Spleen (tissue), 11 donors: ENCODE measurements around the gene SLC22A7. TPM values are rescaled to one million over a fixed set of nuclear protein-coding genes. Genes with fewer than 3 reads are reported as not detected.

Experiments
- DNase-seq: peaks from one replicate; pipeline ENCODE4 v3.0.0-alpha.2; 2020
- H3K27ac ChIP-seq, 8 donors: fragments of 200-600 bp; sonication (generic) in 7 of 8; 1 replicate in 4 of 8; 2 replicates in 4 of 8; pipeline versions ENCODE4 v1.5.0 to v1.8.0; 2016 to 2021; ENCODE audit warnings: inconsistent platforms in 4 of 8, mild to moderate bottlenecking in 4 of 8, moderate library complexity in 1 of 8
- H3K27me3 ChIP-seq, 7 donors: fragments of 200-600 bp; sonication (generic) in 6 of 7; replicated peaks in 1 of 7; 1 replicate in 4 of 7; 2 replicates in 3 of 7; pipeline versions ENCODE4 v1.5.0 to v1.8.0; 2016 to 2021; ENCODE audit warnings: inconsistent platforms in 3 of 7, mild to moderate bottlenecking in 1 of 7
- H3K36me3 ChIP-seq, 6 donors: fragments of 200-600 bp; sonication (generic) in 5 of 6; 1 replicate in 4 of 6; 2 replicates in 2 of 6; pipeline versions ENCODE4 v1.5.0 to v1.8.0; 2016 to 2021; ENCODE audit warnings: inconsistent platforms in 2 of 6
- H3K4me1 ChIP-seq, 6 donors: fragments of 200-600 bp; sonication (generic) in 5 of 6; 1 replicate in 3 of 6; 2 replicates in 3 of 6; pipeline versions ENCODE4 v1.5.0 to v1.8.0; 2016 to 2021; ENCODE audit warnings: inconsistent platforms in 3 of 6
- H3K4me3 ChIP-seq, 8 donors: fragments of 200-600 bp; sonication (generic) in 7 of 8; 1 replicate in 4 of 8; 2 replicates in 4 of 8; pipeline versions ENCODE4 v1.5.0 to v1.8.0; 2016 to 2021; ENCODE audit warnings: inconsistent platforms in 4 of 8, mild to moderate bottlenecking in 4 of 8, moderate library complexity in 2 of 8
- H3K9me3 ChIP-seq, 8 donors: fragments of 200-600 bp; sonication (generic) in 7 of 8; 1 replicate in 4 of 8; 2 replicates in 4 of 8; pipeline versions ENCODE4 v1.5.0 to v1.8.0; 2016 to 2021; ENCODE audit warnings: inconsistent platforms in 4 of 8
- POLR2A ChIP-seq, 3 donors: fragments of 450-650 bp; IDR thresholded peaks; one replicate each; pipeline ENCODE4 v1.5.1; 2017; ENCODE audit warnings: antibody characterized with exemption in 3 of 3, mild to moderate bottlenecking in 1 of 3
- POLR2AphosphoS5 ChIP-seq, 3 donors: sonication (generic); formaldehyde crosslinking; IDR thresholded peaks; one replicate each; pipeline ENCODE4 v1.5.1; 2017; ENCODE audit warnings: antibody characterized with exemption in 3 of 3
- WGBS, 5 donors: extraction: QIAGEN DNeasy Blood & Tissue Kit in 3 of 5; methylation state at CpG; one replicate each; pipeline versions ENCODE4 v1.1.5 to v1.1.7; 2013 to 2018; 5-methylcytosine and 5-hydroxymethylcytosine counted together
- intact Hi-C: fragments of 100-400 bp; cut with DNase I; formaldehyde crosslinking; loops from one replicate; pipeline ENCODE4 v1.15.0; 2023; ENCODE audit warnings: low total_unique reads
- polyA plus RNA-seq, 3 donors: library from polyadenylated mRNA; stranded (reverse); fragments of 200-250 nt; gene quantifications; one replicate each; pipeline ENCODE4 v1.2.1, GENCODE V29; 2013
- total RNA-seq, 7 donors: library from RNA; depleted of rRNA in 3 of 7; stranded (reverse); fragments of >200 nt in 3 of 7; fragmentation: NEBNext Ultra II Directional in 4 of 7; extraction: Animal tissue kit (Norgen Biotek cat#: 25700) in 4 of 7; gene quantifications; one replicate each; pipeline versions ENCODE4 v1.1.0 to v1.2.1, GENCODE V29; 2016 to 2021
- TF ChIP-seq, protein P1 (sequence below), 11 experiments: fragments of 200-600 bp in 7 of 11; fragments of 450-650 bp in 4 of 11; sonication (generic) in 4 of 11; IDR thresholded peaks in 8 of 11; conservative IDR thresholded peaks in 3 of 11; 1 replicate in 7 of 11; 2 replicates in 4 of 11; pipeline versions ENCODE4 v1.4.0 to v1.8.0; 2016 to 2021; ENCODE audit warnings: antibody characterized with exemption in 11 of 11, inconsistent platforms in 4 of 11, mild to moderate bottlenecking in 1 of 11
- donor health status: healthy with polysubstance abuse.
- donor health status: DM: no; HTN: no; CAD: no; lungs with moderate emphysema.
- donor health status: DM: no; HTN: no; CAD: no.
- donor health status: Bipolar disorder and iron deficiency.
- donor health status: healthy.
- donor health status: DM: no; HTN: no; CAD: no.
- donor health status: DM: yes; HTN: yes; CAD: no.

The SLC22A7 gene
- total and polyA plus RNA-seq, 10 donors: not detected

DNA sequence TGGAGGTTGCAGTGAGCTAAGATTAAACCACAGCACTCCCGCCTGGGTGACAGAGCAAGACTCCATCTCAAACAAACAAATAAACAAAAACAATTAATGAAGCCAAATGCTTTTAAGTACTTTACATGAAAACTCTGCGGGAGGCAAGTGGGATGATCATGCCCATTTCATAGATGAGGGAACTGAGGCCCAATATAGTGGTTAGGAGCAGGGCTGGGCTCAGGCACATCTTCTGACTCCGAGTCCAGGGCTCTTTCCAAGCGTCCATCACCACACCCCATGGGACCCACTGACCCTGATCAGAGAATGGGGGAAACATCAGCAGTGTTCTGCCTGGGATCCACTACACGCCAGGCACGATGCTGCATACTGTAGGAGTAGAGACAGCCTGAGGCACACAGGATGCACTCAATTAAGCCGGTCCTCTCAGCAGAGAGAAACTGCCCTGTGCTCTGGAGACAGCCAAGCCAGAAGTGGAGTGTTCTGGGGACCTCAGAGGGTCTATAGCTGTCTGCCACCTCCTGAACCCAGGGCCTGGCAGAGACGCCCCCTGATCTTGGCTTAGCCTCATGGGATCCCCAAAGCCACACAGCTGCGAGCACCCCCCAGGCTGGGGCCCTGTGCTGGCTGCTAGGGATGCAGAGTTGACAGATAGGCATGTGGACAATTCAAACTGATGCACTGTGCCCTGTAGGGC is 41.2 kb upstream of the SLC22A7 start:
- Histone ChIP-seq H3K4me3 (no peak overlapping the region), H3K4me1 (no peaks in the 10 kb centered on the region), H3K36me3 (no peaks in the 10 kb centered on the region), H3K27me3 (peaks cover 0 to 33% (median 0%) of the 10 kb centered on the region in 7 donors), H3K27ac (no peak overlapping the region), H3K9me3 (no peaks in the 10 kb centered on the region)
- TF ChIP-seq, protein P1, sequence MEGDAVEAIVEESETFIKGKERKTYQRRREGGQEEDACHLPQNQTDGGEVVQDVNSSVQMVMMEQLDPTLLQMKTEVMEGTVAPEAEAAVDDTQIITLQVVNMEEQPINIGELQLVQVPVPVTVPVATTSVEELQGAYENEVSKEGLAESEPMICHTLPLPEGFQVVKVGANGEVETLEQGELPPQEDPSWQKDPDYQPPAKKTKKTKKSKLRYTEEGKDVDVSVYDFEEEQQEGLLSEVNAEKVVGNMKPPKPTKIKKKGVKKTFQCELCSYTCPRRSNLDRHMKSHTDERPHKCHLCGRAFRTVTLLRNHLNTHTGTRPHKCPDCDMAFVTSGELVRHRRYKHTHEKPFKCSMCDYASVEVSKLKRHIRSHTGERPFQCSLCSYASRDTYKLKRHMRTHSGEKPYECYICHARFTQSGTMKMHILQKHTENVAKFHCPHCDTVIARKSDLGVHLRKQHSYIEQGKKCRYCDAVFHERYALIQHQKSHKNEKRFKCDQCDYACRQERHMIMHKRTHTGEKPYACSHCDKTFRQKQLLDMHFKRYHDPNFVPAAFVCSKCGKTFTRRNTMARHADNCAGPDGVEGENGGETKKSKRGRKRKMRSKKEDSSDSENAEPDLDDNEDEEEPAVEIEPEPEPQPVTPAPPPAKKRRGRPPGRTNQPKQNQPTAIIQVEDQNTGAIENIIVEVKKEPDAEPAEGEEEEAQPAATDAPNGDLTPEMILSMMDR (IDR thresholded peaks at IDR 0.05 in 8 of 11, conservative IDR thresholded peaks at IDR 0.05 in 3 of 11): no peak
- no peak for TF ChIP-seq POLR2AphosphoS5 (IDR thresholded peaks at IDR 0.05)
- TF ChIP-seq POLR2A (IDR thresholded peaks at IDR 0.05): no peak
- DNase-seq: peak; percentile 48
- WGBS, 5 donors: 84 to 90% (median 87%) methylated on average over 6 to 9 of the region's 9 CpGs
- intact Hi-C loops: no loop called here

DNA sequence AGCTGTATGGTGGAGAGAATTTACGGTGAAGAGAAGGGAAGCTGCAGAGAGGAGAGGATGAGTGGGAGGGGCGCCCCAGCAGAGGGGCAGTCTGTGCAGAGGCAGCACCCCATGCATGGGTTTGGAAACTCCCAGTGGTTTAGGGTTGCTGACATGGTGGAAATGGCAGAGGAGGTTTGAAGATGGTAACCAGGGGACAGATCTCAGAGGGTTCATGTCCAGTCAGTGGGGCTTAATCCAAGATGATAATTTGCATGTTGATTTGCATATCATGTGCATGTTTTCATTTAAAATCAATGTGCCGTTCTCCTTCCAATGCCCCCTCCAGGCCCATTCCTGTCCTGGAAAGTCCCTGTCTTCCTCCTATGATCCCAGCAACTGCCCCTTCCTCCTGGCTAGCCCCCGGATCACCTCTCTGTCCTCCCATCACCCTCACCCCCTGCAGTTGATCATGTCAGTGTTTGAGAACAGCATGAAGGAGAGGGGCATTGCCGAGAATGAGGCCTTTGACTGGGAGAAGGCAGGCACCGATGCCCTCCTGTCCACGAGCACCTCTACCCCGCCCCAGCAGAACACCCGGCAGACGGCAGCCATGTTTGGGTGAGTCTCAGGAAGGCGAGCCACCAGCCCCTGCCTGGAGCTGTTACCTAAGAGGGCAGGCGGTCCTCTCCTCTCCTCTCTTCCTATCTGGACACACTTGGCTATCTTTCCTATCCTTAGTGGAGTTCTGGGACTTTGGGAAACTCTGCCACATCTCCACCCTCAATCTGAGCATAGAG is 40.5 kb upstream of the SLC22A7 start:
- DNase-seq: peak; percentile 13
- no peak overlapping the region for H3K27ac ChIP-seq
- no peaks in the 10 kb centered on the region for H3K9me3 ChIP-seq
- H3K27me3 ChIP-seq: peaks cover 0 to 27% (median 0%) of the 10 kb centered on the region in 7 donors
- H3K36me3 ChIP-seq: no peaks in the 10 kb centered on the region
- no peaks in the 10 kb centered on the region for H3K4me1 ChIP-seq
- intact Hi-C loops: no loop called here
- H3K4me3 ChIP-seq: no peak overlapping the region
- 78 to 83% (median 81%) methylated on average over 9 to 12 of the region's 12 CpGs for WGBS, 5 donors
- no peak for TF ChIP-seq POLR2A (IDR thresholded peaks at IDR 0.05)
- TF ChIP-seq, protein P1 (IDR thresholded peaks at IDR 0.05 in 8 of 11, conservative IDR thresholded peaks at IDR 0.05 in 3 of 11): no peak
- TF ChIP-seq POLR2AphosphoS5 (IDR thresholded peaks at IDR 0.05): no peak

DNA sequence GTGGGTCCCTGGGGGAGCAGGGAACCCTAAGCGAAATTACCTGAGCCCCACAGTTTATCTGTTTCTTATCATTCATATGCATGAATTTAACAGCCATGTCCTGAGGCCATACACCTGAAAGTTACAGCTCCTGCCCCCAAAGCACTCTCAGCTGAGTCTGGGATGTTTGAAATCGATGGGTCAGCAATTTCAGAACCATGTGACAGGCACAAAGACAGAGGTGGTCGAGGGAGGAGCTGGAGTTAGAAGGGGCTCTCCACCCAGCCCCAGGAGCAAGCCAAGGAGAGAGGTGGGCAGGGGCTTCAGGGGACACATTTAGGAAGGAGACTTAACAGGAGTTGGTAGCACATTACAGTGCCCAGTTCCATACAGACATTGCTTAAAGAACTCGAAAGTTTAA is 39.9 kb upstream of the SLC22A7 start:
- Histone ChIP-seq H3K27ac (no peak overlapping the region), H3K27me3 (peaks cover 0 to 21% (median 0%) of the 10 kb centered on the region in 7 donors), H3K9me3 (no peaks in the 10 kb centered on the region), H3K4me3 (no peak overlapping the region), H3K36me3 (no peaks in the 10 kb centered on the region), H3K4me1 (no peaks in the 10 kb centered on the region)
- DNase-seq: peak; percentile 16
- WGBS, 5 donors: 64 to 86% (median 80%) methylated on average over 4 of the region's 4 CpGs
- intact Hi-C loops: no loop called here
- TF ChIP-seq POLR2A (IDR thresholded peaks at IDR 0.05) (no peak), POLR2AphosphoS5 (IDR thresholded peaks at IDR 0.05) (no peak)
- TF ChIP-seq, protein P1 (IDR thresholded peaks at IDR 0.05 in 8 of 11, conservative IDR thresholded peaks at IDR 0.05 in 3 of 11): no peak
